Activated CD4-positive, alpha-beta T cell treated with anti-CD3 and anti-CD28 coated beads for 4 hours (primary cell): ENCODE results near the gene ENPP6.
"Not testable (repeated sequence)": the region's sequence is repeated elsewhere in the genome, so short reads cannot be mapped to it uniquely, and the experiment has no call there.

Experiments
- DNase-seq, 2 donors: peaks; one replicate each; pipeline ENCODE4 v3.0.0-alpha.2; 2020

Gene ENPP6

DNA sequence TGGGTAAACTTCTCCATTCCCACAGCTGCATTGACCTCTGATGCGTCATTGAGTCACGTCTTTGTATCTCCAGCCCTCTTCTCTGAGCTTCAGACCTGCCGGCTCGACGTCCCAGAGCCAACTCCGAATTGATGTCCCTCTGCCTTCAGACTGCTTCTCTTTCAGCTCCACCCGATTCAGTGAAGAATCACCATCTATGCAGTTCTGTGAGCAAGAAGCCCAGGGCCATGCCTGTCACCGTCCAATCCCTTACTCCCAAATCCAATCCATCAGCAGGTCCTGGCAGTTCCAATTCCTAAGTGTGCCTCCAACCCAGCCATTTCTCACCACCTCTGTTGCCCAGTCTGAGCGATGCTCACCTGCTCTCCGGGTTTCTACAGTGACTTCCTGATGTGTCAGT, 70.7 kb downstream of the ENPP6 start:
- no peak for DNase-seq

DNA sequence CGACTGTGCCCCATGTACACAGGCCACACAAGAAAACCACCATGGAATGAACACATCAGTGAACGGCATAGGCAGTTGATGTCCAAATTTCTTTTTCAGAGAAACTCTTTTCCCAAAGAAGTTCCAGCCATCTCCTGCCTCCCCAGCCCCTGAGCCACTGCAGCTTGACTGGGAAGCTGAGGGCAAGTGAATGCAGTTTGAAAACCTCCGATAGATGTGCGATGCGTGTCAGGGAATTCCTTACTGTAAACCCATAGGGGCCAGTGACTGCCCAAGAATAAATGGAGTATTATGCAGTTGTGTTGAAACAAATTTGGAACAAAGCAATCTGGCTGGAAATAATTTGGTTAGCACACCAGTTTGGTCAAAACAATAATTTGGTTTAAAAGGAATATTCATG, 72.1 kb downstream of the ENPP6 start:
- no peak for DNase-seq

DNA sequence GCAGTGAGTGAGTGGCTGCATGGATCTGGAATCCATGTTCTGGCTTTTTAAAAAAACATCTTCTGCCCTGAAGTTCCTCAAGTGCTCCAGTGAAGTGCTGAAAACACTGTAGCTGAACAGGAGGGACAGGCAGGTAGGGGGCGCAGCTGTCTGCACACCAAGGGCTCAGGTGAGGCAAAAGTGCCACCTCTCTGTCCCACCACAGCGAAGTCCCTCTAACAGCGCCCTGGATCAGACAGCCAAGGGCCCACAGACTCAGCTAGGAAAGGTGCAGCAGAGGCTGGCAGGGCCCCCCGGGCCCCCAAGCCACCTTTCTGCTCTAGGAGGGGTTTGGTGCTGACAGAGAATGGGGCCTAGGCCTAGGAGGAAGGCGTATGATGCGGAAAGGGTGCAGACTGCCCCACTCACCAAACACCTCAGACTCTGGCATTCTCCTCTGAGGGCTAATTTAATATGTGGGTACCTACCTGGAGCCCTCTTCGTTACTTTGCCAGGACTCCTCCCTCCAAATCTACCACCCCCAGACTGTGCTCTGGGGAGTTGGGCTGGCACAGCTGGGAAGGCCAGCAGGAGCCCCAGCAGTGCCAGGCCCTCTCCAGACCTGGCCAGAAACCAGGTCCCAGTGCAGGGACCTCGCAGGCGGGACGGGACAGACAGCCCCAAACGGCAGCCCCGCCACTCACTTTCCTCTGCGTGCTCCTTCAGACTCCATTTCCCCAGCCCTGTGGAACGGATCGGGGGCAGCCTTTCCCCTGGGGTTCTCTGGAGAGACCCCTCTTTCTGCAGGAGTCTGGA, 73.7 kb downstream of the ENPP6 start:
- no peak for DNase-seq

DNA sequence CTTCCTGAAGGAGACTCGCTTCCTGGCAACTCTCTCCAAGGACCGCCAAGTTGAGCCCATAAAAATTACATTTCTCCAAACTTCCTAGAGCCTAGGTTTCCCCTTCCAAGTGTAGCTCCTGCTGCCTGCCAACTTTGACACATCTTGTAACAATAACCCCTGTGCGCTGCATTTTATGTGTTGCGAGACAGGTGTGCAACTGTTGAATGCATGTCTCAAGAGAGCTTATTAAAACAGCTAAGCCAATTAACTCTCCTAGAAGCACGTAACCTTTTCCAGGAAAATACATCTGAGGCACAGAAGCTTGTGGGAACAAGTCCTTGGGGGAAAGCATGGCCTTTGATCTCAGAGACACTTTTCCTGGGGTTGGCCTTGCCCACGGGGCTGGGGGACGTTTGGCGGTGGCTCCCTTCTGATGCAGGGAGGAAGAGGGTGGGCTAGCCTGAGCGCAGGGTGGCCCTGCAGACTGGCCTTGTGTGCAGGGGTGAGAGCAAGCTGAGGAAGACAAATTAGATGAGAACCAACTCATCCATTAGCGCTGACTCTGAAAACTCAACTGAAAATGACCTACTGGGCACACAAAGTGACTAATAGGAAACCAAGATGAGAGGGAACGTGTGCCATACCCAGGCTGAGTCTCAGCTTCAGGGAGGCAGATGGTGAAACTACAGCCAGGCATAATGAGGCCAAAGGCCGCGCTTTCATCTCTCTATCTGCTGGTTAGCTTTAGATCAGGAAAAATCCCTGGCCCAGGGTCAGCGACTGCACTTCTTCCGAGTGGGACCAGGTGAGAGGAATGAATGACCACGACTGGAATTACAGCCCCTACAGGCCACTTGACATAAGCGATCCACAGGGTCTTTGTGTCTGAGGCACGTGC, 75.3 kb downstream of the ENPP6 start:
- no peak for DNase-seq

DNA sequence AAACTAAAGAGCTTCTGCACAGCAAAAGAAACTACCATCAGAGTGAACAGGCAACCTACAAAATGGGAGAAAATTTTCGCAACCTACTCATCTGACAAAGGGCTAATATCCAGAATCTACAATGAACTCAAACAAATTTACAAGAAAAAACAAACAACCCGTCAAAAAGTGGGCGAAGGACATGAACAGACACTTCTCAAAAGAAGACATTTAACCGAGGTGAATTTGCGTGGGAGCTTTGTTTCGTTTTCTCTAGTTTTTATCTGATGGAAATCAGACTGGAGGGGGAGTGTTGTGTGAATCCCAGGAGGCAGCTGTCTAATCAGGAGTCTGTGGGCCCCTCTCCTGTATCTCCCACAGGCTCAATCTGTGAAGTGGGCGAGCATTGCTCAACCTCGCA, 76.8 kb downstream of the ENPP6 start:
- not testable (repeated sequence) for DNase-seq

DNA sequence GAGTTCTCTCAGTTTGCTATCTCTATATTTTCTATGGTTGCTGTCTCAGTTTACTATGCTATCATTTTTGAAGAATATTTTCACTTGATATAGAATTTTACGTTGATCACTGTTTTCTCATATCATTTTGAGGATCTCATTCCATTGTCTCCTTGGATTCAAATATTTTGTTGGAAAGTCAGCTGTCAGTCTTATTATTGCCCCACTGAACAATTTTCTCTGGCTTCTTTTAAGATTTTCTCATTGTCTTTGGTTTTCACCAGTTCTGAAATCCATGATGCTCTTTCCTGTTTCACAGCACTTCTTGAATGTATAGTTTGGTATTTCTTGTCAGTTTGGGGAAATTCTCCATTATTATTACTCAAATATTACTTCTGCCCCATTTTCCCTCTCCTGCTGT, 81.1 kb downstream of the ENPP6 start:
- no peak for DNase-seq

DNA sequence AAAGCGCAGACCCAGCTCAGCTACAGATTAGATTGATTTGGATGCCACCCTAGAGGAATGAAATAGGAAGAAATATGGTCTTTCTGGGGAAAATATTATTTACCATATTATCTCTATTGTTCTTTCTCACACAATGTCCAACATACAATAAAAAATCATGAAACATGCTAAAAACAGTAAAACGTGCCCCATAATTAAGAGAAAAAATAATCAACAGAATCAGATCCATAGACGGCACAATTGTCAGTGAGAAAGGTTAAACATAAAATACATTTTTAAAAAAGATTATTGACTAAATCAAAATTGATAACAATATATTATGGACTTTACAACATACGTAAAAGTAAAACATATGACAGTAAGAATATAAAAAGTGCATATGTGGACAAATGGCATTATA, 90.9 kb downstream of the ENPP6 start:
- no peak for DNase-seq

DNA sequence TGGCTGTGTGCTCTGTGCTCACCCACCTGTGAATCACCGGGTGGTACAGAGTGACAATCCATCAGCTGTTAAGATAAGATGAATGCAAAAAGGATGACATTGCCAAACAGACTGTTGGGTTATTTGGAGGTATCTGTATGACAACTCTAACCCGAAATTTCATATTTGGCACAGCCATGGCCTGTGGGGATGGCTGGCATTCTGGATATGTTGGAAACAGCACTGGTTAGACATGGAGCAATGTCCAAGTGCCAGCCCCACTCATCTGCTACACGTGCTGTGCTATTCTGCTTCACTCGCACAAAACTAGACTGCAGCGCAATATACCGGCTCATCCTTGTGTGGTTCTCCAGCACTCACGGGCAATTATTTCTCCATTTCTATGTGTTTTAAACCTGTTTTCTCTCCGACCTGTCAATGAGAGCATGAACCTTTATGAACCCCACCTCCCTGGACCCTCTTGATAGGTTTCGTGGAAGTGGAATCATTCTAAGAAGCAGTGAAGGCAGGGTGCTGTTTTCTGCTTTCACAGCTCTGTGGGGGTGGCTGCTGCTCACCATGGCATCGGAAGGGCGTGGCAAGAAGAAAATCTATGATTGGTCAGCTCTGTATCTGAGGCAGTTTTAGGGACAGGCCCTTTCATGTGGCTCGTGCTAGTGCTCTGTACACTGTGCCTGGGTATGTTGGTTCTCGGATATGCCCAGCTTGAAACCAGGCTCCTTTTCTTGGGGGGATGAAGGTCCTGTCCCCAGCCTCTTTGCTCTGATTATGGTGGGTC, 94.9 kb downstream of the ENPP6 start:
- DNase-seq: no peak

DNA sequence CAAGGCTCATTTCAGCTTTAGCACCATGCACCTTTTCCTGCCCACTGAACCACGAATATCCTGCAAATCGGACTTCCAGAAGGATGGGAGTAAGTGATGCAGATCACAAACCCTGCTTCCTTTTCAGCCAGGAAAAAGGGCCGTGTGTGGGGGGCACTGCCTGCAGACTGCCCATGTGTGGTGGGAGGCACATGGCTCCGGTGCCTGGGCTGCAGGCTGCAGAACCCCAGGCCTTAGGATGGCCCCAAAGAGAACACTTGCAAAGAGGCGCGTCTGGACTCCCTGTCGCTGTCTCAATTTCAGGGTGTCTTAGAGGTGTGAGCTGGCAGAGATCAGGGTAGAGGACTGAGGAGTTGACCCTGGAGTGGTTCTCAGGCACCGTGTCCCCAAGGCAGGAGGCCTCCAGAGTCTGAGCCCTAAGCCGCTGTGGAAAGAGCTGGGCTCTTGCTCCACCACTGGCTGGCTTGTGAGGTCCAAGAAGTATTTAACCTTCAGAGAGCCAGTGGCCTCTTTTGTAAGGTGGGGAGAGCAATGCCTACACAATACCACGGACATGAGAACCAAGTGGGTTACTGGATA, 97.0 kb downstream of the ENPP6 start:
- no peak for DNase-seq

DNA sequence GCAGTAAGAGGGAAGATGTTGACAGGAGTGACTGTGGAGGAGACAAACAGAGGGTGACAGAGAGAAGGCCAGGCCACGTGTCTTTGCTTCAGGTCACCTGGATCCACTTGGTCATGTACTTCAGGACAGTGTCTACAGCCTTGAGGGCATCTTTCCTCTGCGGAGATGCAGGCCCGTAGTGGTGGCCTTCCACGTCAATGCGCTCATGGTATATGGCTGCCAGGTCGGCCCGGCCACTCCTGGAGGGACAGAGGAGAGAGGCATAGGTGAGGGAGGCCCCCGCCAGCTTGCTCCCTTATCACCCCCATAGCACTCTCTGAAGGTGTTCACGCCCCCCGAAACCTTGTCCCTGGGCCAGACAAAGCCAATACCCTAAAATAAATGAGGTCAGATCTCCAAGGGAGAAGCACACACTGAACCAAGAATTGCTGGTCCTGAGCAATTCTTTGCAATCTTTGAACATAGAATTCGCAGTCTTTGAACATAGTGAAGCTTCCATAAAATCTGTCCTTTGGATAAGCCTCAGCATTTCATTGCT, 99.9 kb downstream of the ENPP6 start:
- no peak for DNase-seq

DNA sequence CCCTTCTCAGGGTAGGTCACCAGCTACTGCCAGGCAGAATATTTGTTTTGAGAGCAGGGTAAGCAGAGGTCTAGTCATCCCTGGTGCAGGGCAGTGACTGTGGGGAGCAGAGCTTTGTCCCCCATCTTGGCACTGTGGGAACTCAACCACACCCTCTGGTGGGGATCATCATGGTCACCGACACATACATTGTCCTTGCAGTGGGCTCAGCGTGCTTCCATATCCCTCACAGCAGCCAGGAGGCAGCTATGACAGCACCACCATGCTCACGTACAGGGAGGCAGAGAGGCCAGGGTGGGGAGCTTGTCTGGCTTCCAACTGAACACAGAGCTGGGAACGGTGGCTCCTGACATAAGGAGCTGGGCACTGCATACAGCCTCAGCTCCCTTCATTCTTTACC, 102.3 kb downstream of the ENPP6 start:
- DNase-seq: no peak

DNA sequence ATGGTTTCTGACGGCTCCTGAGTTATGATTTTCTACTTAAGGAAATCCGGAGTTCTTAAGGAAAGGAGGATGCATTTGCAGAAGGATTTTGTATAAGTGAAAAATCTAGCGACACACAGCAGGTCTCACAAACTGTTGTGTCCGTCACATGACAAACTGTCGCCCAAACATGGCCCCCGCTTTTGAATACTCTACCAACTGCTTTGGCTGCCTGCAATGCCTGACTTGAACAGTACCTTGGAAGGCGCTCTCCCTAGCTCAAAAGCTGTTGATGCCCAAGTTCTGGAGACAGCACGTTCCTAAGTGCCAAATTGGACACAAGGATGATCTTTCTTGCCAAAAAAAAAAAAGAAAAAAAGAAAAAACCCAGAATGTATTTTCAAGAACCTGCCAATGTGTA, 103.2 kb downstream of the ENPP6 start:
- DNase-seq: no peak

DNA sequence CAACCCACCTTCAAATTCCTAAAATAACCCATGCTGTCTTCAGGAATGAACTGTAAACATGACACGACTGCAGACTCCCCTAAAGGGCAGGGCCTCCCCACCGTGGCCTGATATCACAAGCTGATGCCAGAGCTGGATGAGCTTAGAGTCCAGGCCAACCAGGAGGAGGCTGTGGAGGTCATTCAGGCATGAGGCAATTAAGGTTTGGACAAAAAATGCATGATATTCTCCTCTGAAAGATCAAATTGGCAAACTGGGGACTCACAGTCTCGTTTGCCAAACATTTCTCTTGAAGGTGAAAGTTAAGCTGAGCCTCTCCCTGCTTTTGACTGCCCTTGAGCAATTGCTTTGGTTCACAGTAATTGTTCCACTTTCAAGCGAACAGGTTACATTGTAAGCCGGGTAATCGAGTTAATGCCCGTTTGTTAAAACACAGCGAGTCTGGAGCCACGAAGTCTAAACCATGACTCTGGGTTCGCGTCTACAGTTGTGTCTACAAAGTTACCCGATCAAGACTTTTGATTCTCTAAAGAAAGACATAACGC, 105.6 kb downstream of the ENPP6 start:
- no peak for DNase-seq

DNA sequence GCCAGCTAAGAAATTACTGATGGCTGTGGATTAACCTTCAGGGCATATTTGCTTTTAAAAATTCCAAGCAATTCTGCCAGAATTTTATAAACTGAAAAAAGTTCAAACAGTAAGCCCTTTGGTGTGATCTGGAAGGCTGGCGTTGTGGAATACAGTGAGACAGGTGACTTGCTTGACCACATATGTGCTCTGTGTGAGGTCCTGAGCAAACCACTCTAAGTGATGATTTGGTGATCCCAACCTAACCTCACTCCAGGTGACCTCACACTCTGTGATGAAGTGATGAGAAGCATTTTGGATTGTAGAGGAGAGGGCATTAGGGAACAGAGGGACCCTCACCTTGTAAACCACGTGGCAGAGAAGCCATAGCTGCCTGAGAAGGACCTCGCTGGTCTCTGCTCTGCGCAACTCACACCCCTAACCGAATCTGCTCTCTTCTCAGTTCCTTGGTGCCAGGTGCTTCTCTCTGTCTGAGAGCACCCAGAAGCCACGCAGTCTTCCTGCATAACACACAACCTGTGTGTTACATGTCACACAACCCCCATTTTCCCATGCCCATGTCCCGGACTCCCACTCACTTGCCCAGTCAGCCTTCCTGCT, 106.3 kb downstream of the ENPP6 start:
- no peak for DNase-seq

DNA sequence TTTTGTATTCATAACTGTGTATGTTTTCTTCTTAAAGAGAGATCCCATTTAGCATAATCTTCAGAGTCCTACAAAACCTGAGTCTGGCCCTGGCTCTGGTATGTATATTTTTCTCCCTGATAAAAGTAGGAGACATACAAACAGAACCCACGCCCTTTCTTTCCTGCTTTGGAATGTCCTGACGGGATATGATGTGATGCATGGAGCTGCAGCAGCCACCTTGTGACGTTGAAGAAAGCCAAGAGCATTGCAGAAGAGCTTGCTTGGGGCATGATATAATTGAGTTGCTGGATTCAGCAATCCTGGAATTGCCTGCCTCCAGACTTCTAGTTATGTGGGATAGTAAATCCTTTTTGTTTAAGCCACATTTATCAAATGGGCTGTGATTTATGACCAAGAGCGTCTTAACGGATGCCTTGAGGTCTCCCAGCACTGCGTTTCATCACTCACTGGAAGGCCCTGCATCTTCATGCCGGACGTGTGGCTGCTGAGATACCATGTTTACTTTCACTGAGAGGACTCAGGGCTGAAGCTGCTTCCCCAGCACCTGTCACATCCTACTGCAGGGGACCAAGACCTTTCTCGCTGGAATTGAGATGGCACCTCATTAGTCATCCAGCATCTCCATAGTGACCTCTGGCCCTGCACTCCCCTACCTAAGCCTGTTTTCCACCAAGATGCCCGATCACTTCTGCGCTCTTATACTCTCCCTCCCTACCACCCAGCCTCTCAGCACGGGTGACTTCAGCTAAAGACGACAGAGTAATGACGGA, 107.0 kb downstream of the ENPP6 start:
- DNase-seq: no peak

DNA sequence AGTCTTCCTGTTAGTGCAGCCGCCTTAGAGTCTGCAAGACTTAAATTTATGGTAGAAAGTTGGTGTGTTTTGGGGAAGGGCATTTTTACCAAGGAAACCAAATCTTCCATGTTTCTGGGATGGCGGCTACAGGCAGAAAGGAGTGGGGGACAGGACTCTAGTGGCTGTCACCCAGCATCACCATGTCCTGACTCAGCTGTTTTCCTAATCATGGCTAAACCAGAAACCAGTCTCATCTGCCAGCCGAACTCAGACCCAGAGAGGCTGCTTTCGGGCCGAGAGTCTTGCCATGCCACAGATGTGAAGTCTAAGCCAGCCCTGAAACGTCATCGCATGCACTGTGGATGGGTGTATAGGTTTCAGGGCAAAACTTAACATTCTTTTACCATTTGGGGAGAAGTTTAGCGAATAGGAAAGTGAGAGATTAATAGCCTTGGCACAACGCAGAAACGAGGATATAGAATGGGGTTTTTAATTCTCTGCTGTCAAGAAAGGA, 109.6 kb downstream of the ENPP6 start:
- DNase-seq: no peak

DNA sequence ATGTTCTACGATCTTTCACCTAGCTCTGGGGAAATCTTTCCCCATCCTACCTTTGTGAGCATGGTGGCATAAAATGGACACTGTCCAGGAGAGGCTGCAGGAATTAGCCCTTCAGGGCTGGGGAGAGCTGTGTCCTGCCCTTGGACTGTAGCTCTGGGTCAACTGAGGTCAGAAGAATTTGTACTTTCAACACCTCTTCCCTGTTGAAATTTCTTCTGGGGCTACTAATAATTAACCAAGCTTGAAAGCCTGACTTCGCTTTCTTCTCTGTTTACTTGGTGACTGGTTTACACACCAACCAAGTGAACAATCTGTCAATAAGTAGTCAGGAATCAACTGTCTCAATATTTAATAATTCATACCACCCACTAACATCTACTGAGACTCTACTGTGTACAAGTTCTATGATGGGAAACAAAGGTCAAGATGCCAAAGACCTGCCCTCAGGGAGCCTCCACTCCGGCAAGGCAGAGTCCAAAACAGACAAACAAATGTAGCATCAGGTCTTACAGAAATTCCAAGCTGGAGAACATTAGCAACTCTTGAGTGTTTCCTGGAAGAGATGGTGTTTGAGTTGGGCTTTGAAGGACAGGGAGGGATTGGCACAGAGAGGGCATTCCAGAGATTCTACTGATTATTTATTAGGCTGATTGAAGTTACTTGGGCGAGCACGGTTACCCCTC, 113.1 kb downstream of the ENPP6 start:
- no peak for DNase-seq

DNA sequence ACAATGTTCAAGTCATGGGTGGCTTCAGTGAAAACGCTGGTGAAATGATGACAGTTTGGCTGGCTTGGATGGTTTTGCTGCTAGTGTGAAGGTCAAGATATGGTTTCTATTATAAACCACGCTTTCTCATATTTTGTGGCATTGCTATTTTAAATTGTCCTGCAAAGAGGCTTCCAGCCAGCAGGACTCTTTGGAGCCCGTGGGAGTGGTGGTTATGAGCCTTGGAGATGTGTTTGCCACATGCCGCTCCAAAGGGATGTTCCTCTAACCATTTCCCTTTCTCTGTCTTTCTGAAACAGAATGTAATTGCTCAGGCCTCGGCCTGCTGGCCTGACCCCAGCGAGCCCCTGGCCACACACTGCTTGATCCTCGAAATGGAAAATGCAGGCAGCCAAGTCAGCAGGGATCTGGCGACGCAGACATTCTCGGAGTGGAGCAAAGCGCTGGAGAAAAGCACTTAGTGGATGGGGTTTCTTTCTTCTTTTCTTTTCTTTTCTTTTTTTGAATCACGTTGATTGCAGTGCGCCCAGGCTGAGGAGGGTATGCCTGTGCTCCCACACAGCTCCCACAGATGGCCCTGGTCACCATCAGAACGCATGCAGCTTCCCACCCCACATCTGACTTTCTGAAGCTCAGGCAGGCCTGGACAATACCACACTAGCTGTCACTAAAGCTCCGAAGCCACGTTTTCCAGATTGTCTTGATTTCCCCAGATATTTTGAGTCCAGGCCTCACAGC, 114.0 kb downstream of the ENPP6 start:
- DNase-seq: no peak

DNA sequence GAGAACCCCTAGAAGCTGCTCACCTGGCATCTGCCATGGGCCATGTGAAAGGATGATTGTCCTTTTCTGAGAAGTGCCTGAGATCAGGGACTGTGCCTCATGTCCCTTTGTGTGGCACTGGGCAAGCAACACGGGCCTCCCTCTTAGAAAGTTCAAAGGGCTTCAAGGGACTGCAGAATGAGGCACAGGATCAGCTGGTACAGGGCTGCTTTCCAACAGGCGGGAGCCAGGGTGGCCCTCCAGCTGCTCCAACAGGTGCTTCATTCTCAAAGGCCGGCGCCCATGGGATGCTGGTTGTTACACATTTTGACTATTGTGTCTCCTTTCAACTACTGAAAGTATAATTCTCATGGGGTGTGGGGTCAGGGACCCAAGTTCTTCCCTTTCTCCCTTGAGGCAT, 114.7 kb downstream of the ENPP6 start:
- DNase-seq: no peak

DNA sequence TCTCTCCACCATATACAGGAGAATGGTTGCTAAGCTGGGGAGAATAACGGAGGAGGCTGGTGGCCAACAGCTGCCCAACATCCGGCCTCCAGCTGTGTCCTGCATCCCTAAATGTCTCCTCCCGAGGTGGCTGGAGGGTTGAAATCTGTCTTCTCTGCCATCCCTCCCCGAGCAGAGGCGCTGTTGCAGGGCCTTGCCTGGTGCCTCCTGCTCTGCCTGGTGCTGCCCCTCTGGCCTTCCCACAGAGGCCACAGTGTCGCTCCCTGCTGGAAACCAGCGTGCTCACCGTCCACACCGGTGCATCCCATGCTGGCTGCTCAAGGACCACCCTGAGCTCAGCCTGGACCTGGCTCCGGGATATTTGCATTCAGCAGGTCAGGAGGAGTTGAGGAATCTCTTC, 115.2 kb downstream of the ENPP6 start:
- no peak for DNase-seq
